Adrenal gland (tissue), 12 donors: ENCODE measurements around the gene FZR1. TPM values are rescaled to one million over a fixed set of nuclear protein-coding genes. Genes with fewer than 3 reads are reported as not detected.

Source experiments
- DNase-seq, 7 donors: peaks; one replicate each; pipeline ENCODE4 v3.0.0-alpha.2; 2019 to 2020
- H3K27ac ChIP-seq, 5 donors: fragments of 200-600 bp; sonication (generic) in 4 of 5; 1 replicate in 3 of 5; 2 replicates in 2 of 5; pipeline versions ENCODE4 v1.5.1 to v1.8.0; 2016 to 2020; ENCODE audit warnings: mild to moderate bottlenecking in 1 of 5
- H3K27me3 ChIP-seq: fragments of 200-600 bp; 2 replicates; pipeline ENCODE4 v1.8.0; 2021
- H3K36me3 ChIP-seq, 2 donors: fragments of 200-600 bp; replicated peaks in 1 of 2; 1 replicate in 1 of 2; 2 replicates in 1 of 2; pipeline versions ENCODE4 v1.5.1 to v1.8.0; 2018 to 2022
- H3K4me1 ChIP-seq, 2 donors: fragments of 200-600 bp; replicated peaks in 1 of 2; 1 replicate in 1 of 2; 2 replicates in 1 of 2; pipeline versions ENCODE4 v1.5.1 to v1.8.0; 2018 to 2021
- H3K4me3 ChIP-seq, 4 donors: fragments of 200-600 bp; sonication (generic) in 3 of 4; one replicate each; pipeline ENCODE4 v1.5.1; 2016 to 2018
- H3K9me3 ChIP-seq, 3 donors: fragments of 200-600 bp; sonication (generic) in 1 of 3; replicated peaks in 1 of 3; 1 replicate in 2 of 3; 2 replicates in 1 of 3; pipeline versions ENCODE4 v1.5.1 to v1.8.0; 2016 to 2021
- POLR2A ChIP-seq, 2 donors: fragments of 450-650 bp; IDR thresholded peaks; one replicate each; pipeline ENCODE4 v1.6.1; 2017; ENCODE audit warnings: antibody characterized with exemption in 2 of 2, mild to moderate bottlenecking in 2 of 2, moderate library complexity in 1 of 2
- WGBS, 4 donors: extraction: QIAGEN DNeasy Blood & Tissue Kit in 2 of 4; methylation state at CpG; one replicate each; pipeline versions ENCODE4 v1.1.5 to v1.1.7; 2013 to 2017; 5-methylcytosine and 5-hydroxymethylcytosine counted together
- intact Hi-C, 2 donors: fragments of 100-400 bp; cut with DNase I; formaldehyde crosslinking; loops; one replicate each; pipeline versions ENCODE4 v1.14.1 to v1.15.0; 2022 to 2023
- polyA plus RNA-seq, 3 donors: library from polyadenylated mRNA; stranded (reverse); fragments of 200-250 nt in 2 of 3; fragments of 350-450 nt in 1 of 3; fragmentation: Illumina TruSeq in 1 of 3; extraction: RNeasy Lipid Tissue Mini Kit (QIAGEN cat#74804) in 1 of 3; gene quantifications; one replicate each; pipeline ENCODE4 v1.2.3, GENCODE V29; 2013 to 2014
- total RNA-seq, 9 donors: library from RNA; depleted of rRNA in 4 of 9; stranded (reverse); fragments of >200 nt in 4 of 9; fragments of 120-200 nt in 1 of 9; fragmentation: NEBNext Ultra II Directional in 1 of 9; extraction: Animal tissue kit (Norgen Biotek cat#: 25700) in 1 of 9; gene quantifications; one replicate each; pipeline versions ENCODE4 v1.1.0 to v1.2.4, GENCODE V29; 2013 to 2023
- TF ChIP-seq, protein P1 (sequence below), 6 experiments: fragments of 450-650 bp in 4 of 6; fragments of 200-600 bp in 2 of 6; sonication (generic) in 1 of 6; IDR thresholded peaks; 1 replicate in 5 of 6; 2 replicates in 1 of 6; pipeline versions ENCODE4 v1.5.1 to v1.8.0; 2016 to 2021; ENCODE audit warnings: antibody characterized with exemption in 6 of 6, mild to moderate bottlenecking in 2 of 6, moderate library complexity in 1 of 6
- donor health status: healthy with polysubstance abuse.
- donor health status: Bipolar disorder and iron deficiency.
- donor health status: DM: yes; HTN: yes; CAD: no.
- donor health status: DM: no; HTN: no; CAD: no.
- donor health status: DM: no; HTN: no; CAD: no.
- donor health status: DM: yes; HTN: yes; CAD: no.

The FZR1 gene
- total and polyA plus RNA-seq, 12 donors = 17.9 to 85.0 (median 38.0) TPM

DNA sequence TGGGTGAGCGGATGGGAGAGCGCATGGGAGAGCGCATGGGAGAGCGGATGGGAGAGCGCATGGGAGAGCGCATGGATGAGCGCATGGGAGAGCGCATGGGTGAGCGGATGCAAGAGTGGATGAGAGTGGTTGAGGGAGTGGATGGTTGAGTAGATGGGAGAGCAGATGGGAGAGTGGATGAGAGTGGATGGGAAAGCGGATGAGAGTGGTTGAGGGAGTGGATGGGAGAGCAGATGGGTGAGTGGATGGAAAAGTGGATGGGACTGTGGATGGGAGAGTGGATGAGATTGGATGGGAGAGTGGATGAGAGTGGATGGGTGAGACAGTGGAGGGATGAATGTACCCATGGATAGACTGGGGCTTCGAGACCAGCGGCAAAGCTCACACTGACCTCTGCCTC is 24.3 kb downstream of the FZR1 start:
- H3K9me3 ChIP-seq = no peaks in the 10 kb centered on the region
- H3K27me3 ChIP-seq = no peaks in the 10 kb centered on the region
- DNase-seq = no peak
- H3K4me3 ChIP-seq = no peak overlapping the region
- TF ChIP-seq, protein P1, sequence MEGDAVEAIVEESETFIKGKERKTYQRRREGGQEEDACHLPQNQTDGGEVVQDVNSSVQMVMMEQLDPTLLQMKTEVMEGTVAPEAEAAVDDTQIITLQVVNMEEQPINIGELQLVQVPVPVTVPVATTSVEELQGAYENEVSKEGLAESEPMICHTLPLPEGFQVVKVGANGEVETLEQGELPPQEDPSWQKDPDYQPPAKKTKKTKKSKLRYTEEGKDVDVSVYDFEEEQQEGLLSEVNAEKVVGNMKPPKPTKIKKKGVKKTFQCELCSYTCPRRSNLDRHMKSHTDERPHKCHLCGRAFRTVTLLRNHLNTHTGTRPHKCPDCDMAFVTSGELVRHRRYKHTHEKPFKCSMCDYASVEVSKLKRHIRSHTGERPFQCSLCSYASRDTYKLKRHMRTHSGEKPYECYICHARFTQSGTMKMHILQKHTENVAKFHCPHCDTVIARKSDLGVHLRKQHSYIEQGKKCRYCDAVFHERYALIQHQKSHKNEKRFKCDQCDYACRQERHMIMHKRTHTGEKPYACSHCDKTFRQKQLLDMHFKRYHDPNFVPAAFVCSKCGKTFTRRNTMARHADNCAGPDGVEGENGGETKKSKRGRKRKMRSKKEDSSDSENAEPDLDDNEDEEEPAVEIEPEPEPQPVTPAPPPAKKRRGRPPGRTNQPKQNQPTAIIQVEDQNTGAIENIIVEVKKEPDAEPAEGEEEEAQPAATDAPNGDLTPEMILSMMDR (IDR thresholded peaks at IDR 0.05) = no peak
- TF ChIP-seq POLR2A (IDR thresholded peaks at IDR 0.05) = no peak
- intact Hi-C loops = no loop called here
- no peak overlapping the region for H3K27ac ChIP-seq
- H3K4me1 ChIP-seq = no peaks in the 10 kb centered on the region
- H3K36me3 ChIP-seq = peaks cover 0 to 77% of the 10 kb centered on the region in 2 donors
- 94 to 99% (median 97%) methylated on average over 12 of the region's 12 CpGs for WGBS, 4 donors

- Histone ChIP-seq H3K36me3 (peaks cover 0 to 71% of the 10 kb centered on the region in 2 donors), H3K27ac (no peak overlapping the region), H3K4me1 (peaks cover 9 to 10% of the 10 kb centered on the region in 2 donors), H3K9me3 (no peaks in the 10 kb centered on the region), H3K27me3 (no peaks in the 10 kb centered on the region), H3K4me3 (no peak overlapping the region)
- 92 to 100% (median 97%) methylated on average over 1 to 29 of the region's 29 CpGs for WGBS, 4 donors
- no peak for DNase-seq
- TF ChIP-seq, protein P1 (IDR thresholded peaks at IDR 0.05) = no peak
- TF ChIP-seq POLR2A (IDR thresholded peaks at IDR 0.05) = no peak
- intact Hi-C loops = no loop called here
Observed at GRCh38 chr19:3531716-3532115, 25.6 kb downstream of the FZR1 start.

GRCh38 chr19:3532154-3532786 is 26.2 kb downstream of the FZR1 start:
- DNase-seq = no peak
- WGBS, 4 donors = 93 to 100% (median 95%) methylated on average over 2 to 33 of the region's 33 CpGs
- no peak overlapping the region for H3K4me3 ChIP-seq
- peaks cover 0 to 66% of the 10 kb centered on the region in 2 donors for H3K36me3 ChIP-seq
- H3K27ac ChIP-seq = no peak overlapping the region
- intact Hi-C loops = no loop called here
- TF ChIP-seq, protein P1 (IDR thresholded peaks at IDR 0.05) = no peak
- no peak for TF ChIP-seq POLR2A (IDR thresholded peaks at IDR 0.05)
- peaks cover 15% of the 10 kb centered on the region in 2 donors for H3K4me1 ChIP-seq
- H3K9me3 ChIP-seq = no peaks in the 10 kb centered on the region
- no peaks in the 10 kb centered on the region for H3K27me3 ChIP-seq

DNA sequence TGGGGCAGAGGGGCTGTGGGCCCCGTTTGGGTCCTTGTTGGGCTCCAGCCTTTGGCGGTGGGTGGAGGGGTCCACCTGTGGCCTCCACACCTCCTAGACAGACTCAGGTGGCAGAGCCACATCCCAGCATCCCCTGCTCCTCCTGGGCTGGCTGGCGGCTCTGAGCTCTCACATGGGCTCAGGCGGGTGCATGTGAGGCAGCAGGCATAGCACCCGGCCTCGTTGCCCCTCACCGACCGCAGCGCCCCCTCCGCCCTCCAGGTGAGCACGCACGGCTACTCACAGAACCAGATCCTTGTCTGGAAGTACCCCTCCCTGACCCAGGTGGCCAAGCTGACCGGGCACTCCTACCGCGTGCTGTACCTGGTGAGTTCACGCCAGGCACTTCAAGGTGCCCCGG is 26.9 kb downstream of the FZR1 start:
- no peak overlapping the region for H3K4me3 ChIP-seq
- H3K4me1 ChIP-seq = peaks cover 18 to 23% of the 10 kb centered on the region in 2 donors
- no peaks in the 10 kb centered on the region for H3K27me3 ChIP-seq
- no peaks in the 10 kb centered on the region for H3K9me3 ChIP-seq
- intact Hi-C loops = no loop called here
- peaks cover 0 to 58% of the 10 kb centered on the region in 2 donors for H3K36me3 ChIP-seq
- TF ChIP-seq, protein P1 (IDR thresholded peaks at IDR 0.05) = no peak
- TF ChIP-seq POLR2A (IDR thresholded peaks at IDR 0.05) = no peak
- DNase-seq = no peak
- 89 to 94% (median 93%) methylated on average over 2 to 17 of the region's 17 CpGs for WGBS, 4 donors
- H3K27ac ChIP-seq = no peak overlapping the region
